ENCODE results near the gene SLCO2B1.

SLCO2B1 gene

DNA sequence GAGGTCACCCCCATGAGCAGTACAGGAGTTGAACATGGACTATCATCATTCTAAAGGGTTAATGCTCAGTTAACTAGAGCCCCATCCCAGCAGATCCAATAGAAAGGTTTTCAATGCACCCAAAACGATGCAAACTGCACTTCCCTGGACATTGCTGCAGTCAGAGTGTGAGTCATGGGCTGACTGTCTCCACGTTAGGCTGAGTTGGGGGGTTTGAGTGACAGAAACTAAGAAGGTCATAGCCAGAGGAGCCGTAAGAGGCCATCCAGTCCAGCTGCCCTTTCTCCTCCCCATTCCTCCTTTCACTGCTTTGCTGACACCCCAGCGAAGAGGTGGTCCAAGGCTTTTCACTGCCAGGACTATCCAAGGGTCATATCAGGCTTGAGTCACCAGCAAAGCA lies 43.7 kb upstream of the SLCO2B1 start:
- intact Hi-C loops (cut with DNase I; ENCODE audit: low total_unique reads) = no loop called here
- no peak for TF ChIP-seq CTCF (IDR thresholded peaks at IDR 0.05)
- no peaks in the 10 kb centered on the region for H3K36me3 ChIP-seq
- no peak overlapping the region for H3K27ac ChIP-seq
- peaks cover 0 to 5% of the 10 kb centered on the region in 2 donors for H3K27me3 ChIP-seq
- H3K4me3 ChIP-seq = no peak overlapping the region
- DNase-seq = no peak
- H3K9me3 ChIP-seq = peaks cover 0 to 4% (median 0%) of the 10 kb centered on the region in 3 donors
- no peaks in the 10 kb centered on the region for H3K4me1 ChIP-seq

- Histone ChIP-seq H3K9me3 (peaks cover 0 to 17% (median 0%) of the 10 kb centered on the region in 3 donors), H3K27ac (no peak overlapping the region), H3K4me3 (no peak overlapping the region), H3K4me1 (no peaks in the 10 kb centered on the region), H3K36me3 (no peaks in the 10 kb centered on the region), H3K27me3 (no peaks in the 10 kb centered on the region)
- no peak for DNase-seq
- TF ChIP-seq CTCF (IDR thresholded peaks at IDR 0.05) = no peak
- intact Hi-C loops (cut with DNase I; ENCODE audit: low total_unique reads) = no loop called here
These were observed 38.7 kb upstream of the SLCO2B1 start for GRCh38 chr11:75112200-75112599.

DNA sequence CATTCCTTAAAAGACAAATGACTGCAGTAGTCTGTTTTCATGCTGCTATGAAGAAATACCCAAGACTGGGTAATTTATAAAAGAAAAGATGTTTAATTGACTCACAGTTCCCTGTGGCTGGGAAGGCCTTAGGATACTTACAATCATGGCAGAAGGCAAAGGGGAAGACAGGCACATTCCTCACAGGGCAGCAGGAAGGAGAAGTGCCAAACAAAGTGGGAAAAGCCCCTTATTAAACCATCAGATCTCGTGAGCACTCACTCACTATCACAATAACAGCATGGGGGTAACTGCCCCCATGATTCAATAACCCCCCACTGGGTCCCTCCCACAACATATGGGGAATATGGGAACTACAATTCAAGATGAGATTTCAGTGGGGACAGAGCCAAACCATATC lies 37.9 kb upstream of the SLCO2B1 start:
- no peaks in the 10 kb centered on the region for H3K27me3 ChIP-seq
- TF ChIP-seq CTCF (IDR thresholded peaks at IDR 0.05) = no peak
- no peak overlapping the region for H3K27ac ChIP-seq
- intact Hi-C loops (cut with DNase I; ENCODE audit: low total_unique reads) = no loop called here
- H3K4me3 ChIP-seq = no peak overlapping the region
- peaks cover 0 to 17% (median 0%) of the 10 kb centered on the region in 3 donors for H3K9me3 ChIP-seq
- no peak for DNase-seq
- no peaks in the 10 kb centered on the region for H3K36me3 ChIP-seq
- H3K4me1 ChIP-seq = no peaks in the 10 kb centered on the region

DNA sequence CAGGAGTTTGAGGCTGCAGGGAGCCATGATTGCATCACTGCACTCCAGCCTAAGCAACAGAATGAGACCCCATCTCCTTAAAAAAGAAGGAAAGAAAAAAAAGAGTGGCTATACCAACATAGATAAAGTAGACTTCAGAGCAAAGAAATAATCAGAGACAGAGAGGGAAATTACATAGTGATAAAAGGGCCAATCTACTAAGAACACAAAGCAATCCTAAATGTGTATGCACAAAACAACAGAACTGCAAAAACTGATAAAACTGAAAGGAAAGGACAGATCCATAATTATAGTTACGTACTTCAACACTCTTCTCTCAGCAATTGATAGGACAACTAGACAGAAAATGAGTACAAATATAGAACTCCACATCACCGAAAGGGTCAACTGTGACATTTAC lies 36.4 kb upstream of the SLCO2B1 start:
- Histone ChIP-seq H3K36me3 (no peaks in the 10 kb centered on the region), H3K4me1 (no peaks in the 10 kb centered on the region), H3K9me3 (peaks cover 0 to 29% (median 6%) of the 10 kb centered on the region in 3 donors), H3K27ac (no peak overlapping the region), H3K27me3 (no peaks in the 10 kb centered on the region), H3K4me3 (no peak overlapping the region)
- no peak for TF ChIP-seq CTCF (IDR thresholded peaks at IDR 0.05)
- DNase-seq = no peak
- intact Hi-C loops (cut with DNase I; ENCODE audit: low total_unique reads) = no loop called here

GRCh38 chr11:75118577-75118976 lies 32.3 kb upstream of the SLCO2B1 start:
- H3K27me3 ChIP-seq = no peaks in the 10 kb centered on the region
- TF ChIP-seq CTCF (IDR thresholded peaks at IDR 0.05) = no peak
- intact Hi-C loops (cut with DNase I; ENCODE audit: low total_unique reads) = no loop called here
- no peak overlapping the region for H3K27ac ChIP-seq
- no peaks in the 10 kb centered on the region for H3K4me1 ChIP-seq
- H3K4me3 ChIP-seq = no peak overlapping the region
- DNase-seq = no peak
- H3K36me3 ChIP-seq = no peaks in the 10 kb centered on the region
- H3K9me3 ChIP-seq = peaks cover 0 to 24% (median 6%) of the 10 kb centered on the region in 3 donors

DNA sequence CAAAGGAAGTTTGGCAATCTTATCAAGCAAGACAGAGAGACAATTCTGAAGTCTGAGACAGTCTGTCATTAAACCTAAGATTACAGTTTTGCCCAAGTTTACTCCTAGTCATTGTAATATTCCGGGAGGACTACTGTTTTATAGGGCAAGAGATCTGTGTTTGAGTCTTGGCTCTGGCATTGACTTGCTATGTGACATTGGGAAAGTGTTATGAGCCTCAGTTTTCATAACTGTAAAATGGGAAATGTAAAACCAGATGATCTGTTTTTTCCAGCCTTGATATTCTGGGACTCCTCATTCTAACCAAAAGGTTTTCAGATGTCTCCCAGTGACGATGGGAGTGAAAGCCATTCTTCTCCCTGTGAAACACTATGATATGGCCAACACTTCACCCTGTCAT lies 24.3 kb upstream of the SLCO2B1 start:
- DNase-seq = no peak
- Histone ChIP-seq H3K36me3 (no peaks in the 10 kb centered on the region), H3K9me3 (no peaks in the 10 kb centered on the region), H3K4me3 (no peak overlapping the region), H3K27ac (no peak overlapping the region), H3K4me1 (no peaks in the 10 kb centered on the region), H3K27me3 (peaks cover 0 to 16% of the 10 kb centered on the region in 2 donors)
- intact Hi-C loops (cut with DNase I; ENCODE audit: low total_unique reads) = no loop called here
- no peak for TF ChIP-seq CTCF (IDR thresholded peaks at IDR 0.05)

Data from tibial artery (tissue), 4 donors.